Loucy (cell line): Measurements from ENCODE around the gene RAPGEF1.

Source experiments
- H2AFZ ChIP-seq: fragments of 200-600 bp; sonication (generic); 2 replicates; pipeline ENCODE4 v1.6.0; 2016; ENCODE audit warnings: antibody characterized with exemption, mild to moderate bottlenecking, low read length, moderate library complexity
- H3F3A ChIP-seq: fragments of 200-600 bp; 2 replicates; pipeline ENCODE4 v1.6.0; 2016; ENCODE audit warnings: antibody characterized with exemption, low read depth, mild to moderate bottlenecking
- H3K27me3 ChIP-seq: fragments of 200-600 bp; sonication (generic); 2 replicates; pipeline ENCODE4 v1.6.1; 2014; ENCODE audit warnings: low read length, mild to moderate bottlenecking; ENCODE audit not compliant: insufficient read depth, poor library complexity, severe bottlenecking
- H3K36me3 ChIP-seq: fragments of 200-600 bp; sonication (generic); 2 replicates; pipeline ENCODE4 v1.6.1; 2016; ENCODE audit warnings: low read length; ENCODE audit not compliant: insufficient read depth
- H3K4me1 ChIP-seq: fragments of 200-600 bp; sonication (generic); 2 replicates; pipeline ENCODE4 v1.5.1; 2014; ENCODE audit warnings: low read length, mild to moderate bottlenecking; ENCODE audit not compliant: insufficient read depth, poor library complexity, severe bottlenecking
- H3K4me2 ChIP-seq: fragments of 200-600 bp; sonication (generic); 2 replicates; pipeline ENCODE4 v1.6.0; 2014; ENCODE audit warnings: antibody characterized with exemption, low read length, low read depth, mild to moderate bottlenecking; ENCODE audit not compliant: poor library complexity, severe bottlenecking
- H3K4me3 ChIP-seq: fragments of 200-600 bp; sonication (generic); 2 replicates; pipeline ENCODE4 v1.5.1; 2014; ENCODE audit warnings: low read length, mild to moderate bottlenecking, mixed read lengths; ENCODE audit not compliant: poor library complexity, severe bottlenecking
- H3K79me2 ChIP-seq: fragments of 200-600 bp; sonication (generic); 2 replicates; pipeline ENCODE4 v1.6.1; 2014; ENCODE audit warnings: low read length; ENCODE audit not compliant: insufficient read depth
- H3K9ac ChIP-seq: fragments of 200-600 bp; sonication (generic); 2 replicates; pipeline ENCODE4 v1.6.0; 2014; ENCODE audit warnings: mild to moderate bottlenecking, low read depth, low read length, moderate library complexity; ENCODE audit not compliant: poor library complexity, severe bottlenecking
- H3K9me2 ChIP-seq: fragments of 200-600 bp; sonication (generic); replicated peaks from 2 replicates; pipeline ENCODE4 v1.6.1; 2016; ENCODE audit warnings: low read depth, low read length, mixed read lengths
- H3K9me3 ChIP-seq: fragments of 200-600 bp; sonication (generic); 2 replicates; pipeline ENCODE4 v1.6.1; 2014; ENCODE audit warnings: mild to moderate bottlenecking, antibody characterized with exemption, low read length, low read depth; ENCODE audit not compliant: insufficient read depth
- H4K20me1 ChIP-seq: fragments of 200-600 bp; sonication (generic); 2 replicates; pipeline ENCODE4 v1.6.0; 2014; ENCODE audit warnings: antibody characterized with exemption, low read length, mild to moderate bottlenecking; ENCODE audit not compliant: insufficient read depth, poor library complexity, severe bottlenecking
- EZH2phosphoT487 ChIP-seq: fragments of 200-600 bp; IDR thresholded peaks from 2 replicates; pipeline ENCODE4 v1.6.1; 2018; ENCODE audit warnings: antibody characterized with exemption, mild to moderate bottlenecking, moderate library complexity, borderline replicate concordance
- TF ChIP-seq, protein P1 (sequence below): fragments of 200-600 bp; sonication (generic); conservative IDR thresholded peaks from 2 replicates; pipeline ENCODE4 v1.5.1; 2014; ENCODE audit warnings: mild to moderate bottlenecking, antibody characterized with exemption, low read length

Gene RAPGEF1

DNA sequence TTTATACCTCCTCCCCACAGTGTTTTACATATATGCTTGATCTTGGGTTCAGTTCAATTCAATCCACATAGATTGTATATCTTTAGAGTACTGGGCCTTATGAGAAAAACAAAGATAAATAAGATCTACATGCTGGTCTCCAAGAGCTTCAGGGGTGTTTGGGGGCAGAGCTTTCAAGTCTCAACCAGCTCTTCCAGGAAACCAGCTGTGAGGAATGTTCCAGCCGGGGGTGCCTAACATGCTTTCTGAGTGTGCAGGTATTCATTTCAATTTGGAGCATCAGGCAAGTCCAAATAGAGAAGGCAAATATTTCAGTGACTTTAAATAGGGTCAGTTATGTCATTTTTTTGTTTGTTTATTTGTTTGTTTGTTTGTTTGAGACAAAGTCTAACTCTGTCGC is 5.7 kb upstream of the RAPGEF1 start:
- H3K4me1 ChIP-seq = no peaks in the 10 kb centered on the region
- no peaks in the 10 kb centered on the region for H3K9me2 ChIP-seq
- H3K36me3 ChIP-seq = no peaks in the 10 kb centered on the region
- no peaks in the 10 kb centered on the region for H3K27me3 ChIP-seq
- H4K20me1 ChIP-seq = no peaks in the 10 kb centered on the region
- no peak overlapping the region for H3K4me3 ChIP-seq
- TF ChIP-seq EZH2phosphoT487 = no peak
- TF ChIP-seq, protein P1, sequence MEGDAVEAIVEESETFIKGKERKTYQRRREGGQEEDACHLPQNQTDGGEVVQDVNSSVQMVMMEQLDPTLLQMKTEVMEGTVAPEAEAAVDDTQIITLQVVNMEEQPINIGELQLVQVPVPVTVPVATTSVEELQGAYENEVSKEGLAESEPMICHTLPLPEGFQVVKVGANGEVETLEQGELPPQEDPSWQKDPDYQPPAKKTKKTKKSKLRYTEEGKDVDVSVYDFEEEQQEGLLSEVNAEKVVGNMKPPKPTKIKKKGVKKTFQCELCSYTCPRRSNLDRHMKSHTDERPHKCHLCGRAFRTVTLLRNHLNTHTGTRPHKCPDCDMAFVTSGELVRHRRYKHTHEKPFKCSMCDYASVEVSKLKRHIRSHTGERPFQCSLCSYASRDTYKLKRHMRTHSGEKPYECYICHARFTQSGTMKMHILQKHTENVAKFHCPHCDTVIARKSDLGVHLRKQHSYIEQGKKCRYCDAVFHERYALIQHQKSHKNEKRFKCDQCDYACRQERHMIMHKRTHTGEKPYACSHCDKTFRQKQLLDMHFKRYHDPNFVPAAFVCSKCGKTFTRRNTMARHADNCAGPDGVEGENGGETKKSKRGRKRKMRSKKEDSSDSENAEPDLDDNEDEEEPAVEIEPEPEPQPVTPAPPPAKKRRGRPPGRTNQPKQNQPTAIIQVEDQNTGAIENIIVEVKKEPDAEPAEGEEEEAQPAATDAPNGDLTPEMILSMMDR = no peak
- no peaks in the 10 kb centered on the region for H3K79me2 ChIP-seq
- H3K9ac ChIP-seq = no peak overlapping the region
- H3F3A ChIP-seq = no peaks in the 10 kb centered on the region
- no peaks in the 10 kb centered on the region for H3K9me3 ChIP-seq
- H3K4me2 ChIP-seq = no peak overlapping the region
- H2AFZ ChIP-seq = no peak overlapping the region

DNA sequence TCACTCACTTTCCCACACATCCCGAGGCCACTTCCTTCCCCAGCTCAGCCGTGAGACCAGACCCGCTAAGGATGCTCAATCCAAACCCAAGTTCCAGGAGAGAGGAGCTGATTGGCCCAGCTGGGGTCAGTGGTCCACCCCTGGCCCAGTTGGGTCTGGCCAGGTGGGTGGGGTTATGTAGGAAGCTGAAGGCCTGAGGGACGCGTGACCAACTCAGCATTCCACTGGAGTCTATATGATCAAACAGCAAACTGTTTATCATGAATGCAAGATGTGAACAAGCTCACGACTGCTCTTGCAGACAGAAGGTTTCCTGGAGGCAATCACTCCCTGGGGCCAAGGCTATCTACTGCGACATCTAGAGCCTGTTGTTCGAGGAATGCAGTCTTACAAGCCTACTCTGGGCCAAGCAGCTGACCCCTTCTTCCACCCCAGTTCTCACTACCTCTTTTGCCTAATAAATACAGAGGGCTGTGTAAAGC is 4.9 kb upstream of the RAPGEF1 start:
- no peak overlapping the region for H3K4me3 ChIP-seq
- H3K4me2 ChIP-seq = no peak overlapping the region
- H3K36me3 ChIP-seq = no peaks in the 10 kb centered on the region
- H3F3A ChIP-seq = no peaks in the 10 kb centered on the region
- no peaks in the 10 kb centered on the region for H3K4me1 ChIP-seq
- no peaks in the 10 kb centered on the region for H3K27me3 ChIP-seq
- H3K9ac ChIP-seq = no peak overlapping the region
- H3K79me2 ChIP-seq = no peaks in the 10 kb centered on the region
- H4K20me1 ChIP-seq = no peaks in the 10 kb centered on the region
- H3K9me2 ChIP-seq = no peaks in the 10 kb centered on the region
- no peak overlapping the region for H2AFZ ChIP-seq
- H3K9me3 ChIP-seq = no peaks in the 10 kb centered on the region
- TF ChIP-seq EZH2phosphoT487 = no peak
- TF ChIP-seq, protein P1 = no peak

DNA sequence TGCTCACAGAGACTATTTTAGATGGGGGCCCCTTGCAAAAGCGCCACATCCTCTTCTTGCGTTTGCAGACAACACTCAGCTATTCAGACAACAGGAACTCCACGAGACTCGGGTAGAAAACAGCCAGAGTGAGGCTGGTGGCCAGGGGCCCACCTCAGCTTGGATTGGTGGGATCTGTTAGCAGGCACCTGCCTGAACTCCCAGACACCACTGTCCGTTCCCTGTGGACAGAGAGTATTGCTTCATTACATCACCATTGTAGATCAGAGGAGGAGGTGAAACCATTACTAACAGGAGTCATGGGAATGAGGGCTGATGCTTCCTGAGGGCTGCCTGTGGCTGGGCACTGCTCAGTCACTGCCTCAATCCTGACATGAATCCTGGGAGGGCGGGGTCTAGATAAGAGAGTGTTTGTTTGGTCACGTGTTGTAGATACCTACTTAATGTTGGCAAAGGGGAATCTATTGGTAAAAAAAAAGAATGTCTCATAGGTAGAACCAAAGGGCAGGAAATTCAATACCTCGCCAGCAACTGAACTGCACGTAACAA is 4.4 kb upstream of the RAPGEF1 start:
- Histone ChIP-seq H3K4me3 (no peak overlapping the region), H3K36me3 (no peaks in the 10 kb centered on the region), H3K4me1 (no peaks in the 10 kb centered on the region), H3F3A (no peaks in the 10 kb centered on the region), H3K9ac (no peak overlapping the region), H3K9me2 (no peaks in the 10 kb centered on the region), H3K27me3 (no peaks in the 10 kb centered on the region), H3K4me2 (no peak overlapping the region), H4K20me1 (no peaks in the 10 kb centered on the region), H3K79me2 (peaks cover 1% of the 10 kb centered on the region), H2AFZ (no peak overlapping the region), H3K9me3 (no peaks in the 10 kb centered on the region)
- no peak for TF ChIP-seq EZH2phosphoT487
- TF ChIP-seq, protein P1 = no peak
